ENCODE results near the gene SNAPC3. TPM values are rescaled to one million over a fixed set of nuclear protein-coding genes. Genes with fewer than 3 reads are reported as not detected.
A peak's percentile ranks its signal among the peaks of the same experiment; 100 is the strongest.
"Not testable (repeated sequence)": the region's sequence is repeated elsewhere in the genome, so short reads cannot be mapped to it uniquely, and the experiment has no call there.

Gene SNAPC3
- total and polyA plus RNA-seq, 7 donors = 16.2 to 41.5 (median 28.4) TPM

DNA sequence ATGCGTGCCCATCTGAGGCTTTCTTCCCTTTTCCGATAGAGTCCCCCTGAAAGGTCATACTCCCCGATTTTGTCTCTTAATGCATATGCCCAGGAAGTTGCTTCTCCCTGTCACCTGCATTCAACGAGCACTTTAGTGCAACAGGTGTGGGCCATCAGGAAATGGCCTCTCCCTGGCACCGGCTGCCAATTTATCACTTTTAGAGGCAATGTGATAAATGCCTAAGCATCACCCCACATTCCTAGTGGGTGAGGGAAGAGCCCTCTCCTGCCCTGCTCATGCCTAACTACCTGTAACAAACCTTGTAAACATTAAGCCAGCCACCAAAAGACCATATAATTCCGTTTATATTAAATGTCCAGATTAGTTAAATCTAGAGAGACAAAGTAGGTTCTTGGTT lies 1.1 kb upstream of the SNAPC3 start:
- Histone ChIP-seq H3K36me3 (peaks cover 0 to 18% (median 2%) of the 10 kb centered on the region in 4 donors), H3K4me3 (no peak overlapping the region), H3K9me3 (no peaks in the 10 kb centered on the region), H3K27me3 (no peaks in the 10 kb centered on the region), H3K27ac (peak overlapping the region; percentile 85 to 94 (median 92)), H3K4me1 (peaks cover 0 to 33% (median 20%) of the 10 kb centered on the region in 4 donors)
- intact Hi-C loops (cut with DNase I) = loop anchor here (5.0 kb wide), 2 partner anchors 91 to 129 kb away; partner anchors contain the start of gene PSIP1
- DNase-seq = no peak
- no peak for TF ChIP-seq EP300 (IDR thresholded peaks at IDR 0.05)
- TF ChIP-seq POLR2A (IDR thresholded peaks at IDR 0.05) = no peak
- TF ChIP-seq POLR2AphosphoS5 (IDR thresholded peaks at IDR 0.05) = no peak
- TF ChIP-seq, protein P1, sequence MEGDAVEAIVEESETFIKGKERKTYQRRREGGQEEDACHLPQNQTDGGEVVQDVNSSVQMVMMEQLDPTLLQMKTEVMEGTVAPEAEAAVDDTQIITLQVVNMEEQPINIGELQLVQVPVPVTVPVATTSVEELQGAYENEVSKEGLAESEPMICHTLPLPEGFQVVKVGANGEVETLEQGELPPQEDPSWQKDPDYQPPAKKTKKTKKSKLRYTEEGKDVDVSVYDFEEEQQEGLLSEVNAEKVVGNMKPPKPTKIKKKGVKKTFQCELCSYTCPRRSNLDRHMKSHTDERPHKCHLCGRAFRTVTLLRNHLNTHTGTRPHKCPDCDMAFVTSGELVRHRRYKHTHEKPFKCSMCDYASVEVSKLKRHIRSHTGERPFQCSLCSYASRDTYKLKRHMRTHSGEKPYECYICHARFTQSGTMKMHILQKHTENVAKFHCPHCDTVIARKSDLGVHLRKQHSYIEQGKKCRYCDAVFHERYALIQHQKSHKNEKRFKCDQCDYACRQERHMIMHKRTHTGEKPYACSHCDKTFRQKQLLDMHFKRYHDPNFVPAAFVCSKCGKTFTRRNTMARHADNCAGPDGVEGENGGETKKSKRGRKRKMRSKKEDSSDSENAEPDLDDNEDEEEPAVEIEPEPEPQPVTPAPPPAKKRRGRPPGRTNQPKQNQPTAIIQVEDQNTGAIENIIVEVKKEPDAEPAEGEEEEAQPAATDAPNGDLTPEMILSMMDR (IDR thresholded peaks at IDR 0.05) = no peak
- 40 to 72% methylated on average over 6 of the region's 6 CpGs for WGBS, 2 donors

DNA sequence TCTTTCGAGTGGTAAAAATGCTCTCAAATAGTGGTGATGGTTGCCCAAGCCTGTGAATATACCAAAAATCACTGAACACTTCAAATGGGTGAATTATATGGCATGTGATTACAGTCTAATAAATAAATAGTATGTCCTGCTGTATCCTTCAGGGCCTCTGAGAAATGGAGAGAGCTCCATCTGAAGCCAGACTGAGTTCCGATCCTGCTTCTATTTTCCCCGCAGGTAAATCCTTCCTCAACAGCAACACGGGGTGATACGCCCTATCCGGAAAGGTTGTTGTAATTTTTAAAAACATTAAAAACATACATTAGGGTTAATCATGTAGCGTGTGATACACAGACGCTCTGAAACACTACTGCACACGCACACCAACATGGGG lies 695 bp upstream of the SNAPC3 start:
- Histone ChIP-seq H3K36me3 (peaks cover 0 to 19% (median 2%) of the 10 kb centered on the region in 4 donors), H3K4me3 (peak overlapping the region; percentile 90 to 94 (median 90)), H3K27me3 (no peaks in the 10 kb centered on the region), H3K27ac (peak overlapping the region; percentile 85 to 94 (median 92)), H3K9me3 (no peaks in the 10 kb centered on the region), H3K4me1 (peaks cover 0 to 33% (median 20%) of the 10 kb centered on the region in 4 donors)
- TF ChIP-seq, protein P1 (IDR thresholded peaks at IDR 0.05) = no peak
- TF ChIP-seq POLR2A (IDR thresholded peaks at IDR 0.05) (no peak), EP300 (IDR thresholded peaks at IDR 0.05) (no peak), POLR2AphosphoS5 (IDR thresholded peaks at IDR 0.05) (no peak)
- 30 to 54% methylated on average over 9 of the region's 9 CpGs for WGBS, 2 donors
- DNase-seq = no peak
- intact Hi-C loops (cut with DNase I) = loop anchor here (1.0 to 5.0 kb wide), 5 partner anchors 90 to 211 kb away; partner anchors contain the start of genes PSIP1 and TTC39B

DNA sequence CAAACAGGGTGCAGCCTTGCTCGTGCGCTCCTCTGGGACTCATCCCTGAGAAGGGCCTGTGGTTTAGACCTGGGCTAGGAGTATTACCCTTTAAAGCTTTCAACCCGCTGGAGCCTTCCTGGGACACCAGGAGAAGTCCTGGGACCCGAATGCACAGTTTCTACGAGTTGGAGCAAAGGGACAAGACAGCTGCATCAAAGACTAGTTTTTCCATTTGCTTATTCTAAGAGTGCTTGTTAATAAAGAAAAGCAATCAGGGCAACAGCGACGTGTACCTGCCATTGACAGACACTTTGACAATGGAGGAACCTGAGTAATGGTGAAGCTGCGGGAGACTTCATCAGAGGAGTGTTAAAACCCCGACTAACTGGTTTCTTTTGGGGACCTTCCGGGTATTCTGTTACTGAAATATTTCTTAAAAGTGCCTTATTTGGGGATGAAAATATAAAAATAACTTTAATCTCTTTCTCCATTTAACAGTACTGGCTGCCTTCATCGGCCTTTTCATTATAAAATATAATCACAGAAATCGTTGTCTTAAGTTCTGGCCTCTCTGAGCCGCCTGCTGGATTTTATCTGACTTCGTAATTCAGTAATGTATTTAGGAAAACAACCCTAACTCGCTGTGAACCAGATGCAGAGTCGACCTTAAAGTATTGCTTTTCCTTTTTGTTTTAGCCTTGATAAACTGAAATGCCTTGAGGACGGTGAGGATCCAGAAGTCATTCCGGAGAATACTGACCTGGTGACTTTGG lies 732 bp downstream of the SNAPC3 start:
- DNase-seq = no peak
- 1 to 4% methylated on average over 18 of the region's 18 CpGs for WGBS, 2 donors
- Histone ChIP-seq H3K27me3 (no peaks in the 10 kb centered on the region), H3K27ac (peak overlapping the region; percentile 85 to 94 (median 92)), H3K36me3 (peaks cover 0 to 26% (median 4%) of the 10 kb centered on the region in 4 donors), H3K9me3 (no peaks in the 10 kb centered on the region), H3K4me1 (peaks cover 0 to 38% (median 20%) of the 10 kb centered on the region in 4 donors), H3K4me3 (peak overlapping the region; percentile 90 to 94 (median 90))
- TF ChIP-seq POLR2A (IDR thresholded peaks at IDR 0.05) (no peak), POLR2AphosphoS5 (IDR thresholded peaks at IDR 0.05) (no peak), EP300 (IDR thresholded peaks at IDR 0.05) (no peak)
- TF ChIP-seq, protein P1 (IDR thresholded peaks at IDR 0.05) = no peak
- intact Hi-C loops (cut with DNase I) = loop anchor here (2.0 to 5.0 kb wide), 4 partner anchors 89 to 213 kb away; partner anchors contain the start of genes PSIP1 and TTC39B

DNA sequence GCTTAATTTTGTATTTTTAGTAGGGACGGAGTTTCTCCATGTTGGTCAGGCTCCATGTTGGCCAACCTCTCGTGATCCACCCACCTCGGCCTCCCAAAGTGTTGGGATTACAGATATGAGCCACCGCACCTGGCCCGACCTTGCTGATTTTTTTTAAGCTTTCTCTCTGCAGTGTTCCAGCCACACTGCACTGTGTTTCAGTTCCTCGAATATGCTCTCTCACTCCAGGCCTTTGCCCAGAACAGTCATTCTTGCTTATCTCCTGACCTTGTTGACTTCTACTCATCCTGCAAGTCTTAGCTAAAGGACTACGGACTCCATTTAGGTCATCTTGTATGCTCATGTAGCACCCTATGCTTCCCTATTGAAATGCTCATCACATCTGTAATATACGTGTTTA lies 3.3 kb downstream of the SNAPC3 start:
- TF ChIP-seq, protein P1 (IDR thresholded peaks at IDR 0.05) = no peak
- TF ChIP-seq POLR2AphosphoS5 (IDR thresholded peaks at IDR 0.05) (no peak), EP300 (IDR thresholded peaks at IDR 0.05) (no peak), POLR2A (IDR thresholded peaks at IDR 0.05) (no peak)
- intact Hi-C loops (cut with DNase I) = no loop called here

DNA sequence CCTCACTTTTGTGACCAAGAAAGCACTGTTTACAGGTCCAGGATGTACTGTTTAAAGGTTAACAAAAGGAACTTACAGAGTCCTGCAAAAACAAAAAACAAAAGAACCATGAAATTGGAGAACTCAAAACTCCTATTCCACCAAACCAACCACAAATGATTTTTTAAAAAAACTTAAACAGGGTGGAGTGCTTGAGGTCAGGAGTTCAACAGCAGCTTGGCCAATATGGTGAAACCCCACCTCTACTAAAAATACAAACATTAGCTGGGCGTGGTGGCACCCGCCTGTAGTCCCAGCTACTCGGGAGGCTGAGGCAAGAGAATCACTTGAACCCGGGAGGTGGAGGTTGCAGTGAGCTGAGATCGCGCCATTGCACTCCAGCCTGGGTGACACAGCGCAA lies 5.0 kb downstream of the SNAPC3 start:
- DNase-seq; H3K9me3 ChIP-seq; H3K27ac ChIP-seq; intact Hi-C loops (cut with DNase I); H3K27me3 ChIP-seq; H3K4me3 ChIP-seq: not testable (repeated sequence)
- Histone ChIP-seq H3K4me1 (peaks cover 0 to 42% (median 27%) of the 10 kb centered on the region in 4 donors), H3K36me3 (peaks cover 0 to 26% (median 4%) of the 10 kb centered on the region in 4 donors)
- WGBS, 2 donors = 63 to 80% methylated on average over 7 of the region's 7 CpGs

More for the DNA sequence above, 3.3 kb downstream of the SNAPC3 start:
- WGBS, 2 donors = 82 to 87% methylated on average over 8 of the region's 8 CpGs
- H3K27me3 ChIP-seq = no peaks in the 10 kb centered on the region
- peaks cover 0 to 26% (median 4%) of the 10 kb centered on the region in 4 donors for H3K36me3 ChIP-seq
- no peak for DNase-seq
- peaks cover 0 to 40% (median 25%) of the 10 kb centered on the region in 4 donors for H3K4me1 ChIP-seq
- H3K4me3 ChIP-seq = no peak overlapping the region
- no peak overlapping the region for H3K27ac ChIP-seq
- no peaks in the 10 kb centered on the region for H3K9me3 ChIP-seq
